ENCODE results near the gene CHID1. TPM values are rescaled to one million over a fixed set of nuclear protein-coding genes. Genes with fewer than 3 reads are reported as not detected.

Gene CHID1
- total RNA-seq, 2 experiments from 2014 or later = 30.6 to 71.1 TPM

DNA sequence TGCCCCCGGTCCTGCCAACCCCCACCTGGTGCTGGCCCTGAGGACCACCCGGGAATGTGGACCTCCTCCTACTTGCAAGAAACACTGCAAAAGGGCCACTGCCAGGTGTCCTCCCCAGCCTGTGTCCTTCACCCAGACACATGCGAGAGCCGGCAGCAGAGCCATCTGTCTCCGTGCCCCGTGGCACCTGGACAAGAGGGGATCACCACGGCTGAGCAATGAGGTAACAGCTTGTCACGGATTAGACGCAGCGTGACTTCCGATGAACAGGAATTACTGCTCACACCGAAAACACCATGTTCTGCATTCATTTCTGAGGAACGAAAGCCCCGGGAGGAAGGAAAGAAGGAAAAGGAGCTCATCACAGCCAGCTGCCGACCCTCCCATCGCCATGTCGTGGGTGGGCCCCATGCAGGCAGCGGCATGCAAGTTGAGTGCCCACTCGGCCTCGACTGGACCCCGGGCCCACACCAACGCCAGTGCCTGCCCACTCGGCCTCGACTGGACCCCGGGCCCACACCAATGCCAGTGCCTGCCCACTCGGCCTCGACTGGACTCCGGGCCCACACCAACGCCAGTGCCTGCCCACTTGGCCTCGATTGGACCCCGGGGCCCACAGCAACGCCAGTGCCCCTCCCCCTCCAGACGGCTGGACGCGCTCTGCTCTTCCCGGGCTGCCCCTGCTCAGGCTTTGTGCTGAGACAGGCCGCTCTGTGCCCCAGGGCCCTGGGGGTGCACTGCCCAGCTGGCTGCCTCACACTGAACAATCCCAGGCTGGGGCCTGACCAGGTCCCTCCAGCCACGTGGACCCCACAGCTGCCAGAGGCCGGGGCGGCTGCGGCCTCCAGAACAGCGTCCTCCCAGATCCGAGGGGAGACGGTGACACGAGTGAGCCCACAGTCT is 22.0 kb downstream of the CHID1 start:
- BruUV-seq (replicated peaks) = no TSS peak
- no peaks in the 10 kb centered on the region for H3K9me3 ChIP-seq (ENCODE audit: low read length)
- H3K79me2 ChIP-seq (ENCODE audit: insufficient read depth, low read depth, low read length) = no peaks in the 10 kb centered on the region
- peaks cover 25% of the 10 kb centered on the region for H3K36me3 ChIP-seq (ENCODE audit: insufficient read depth, low read length)
- intact Hi-C loops (cut with micrococcal nuclease; ENCODE audit: unreplicated experiment) = no loop called here
- no peak overlapping the region for H3K27ac ChIP-seq (ENCODE audit: low read depth, low read length, poor library complexity, severe bottlenecking)
- no peaks in the 10 kb centered on the region for H3K9me2 ChIP-seq (ENCODE audit: insufficient read depth, low read length)
- H2AFZ ChIP-seq (ENCODE audit: low read length) = no peak overlapping the region
- no peak for DNase-seq (ENCODE audit: low spot score)
- no peaks in the 10 kb centered on the region for H3K4me1 ChIP-seq (ENCODE audit: insufficient read depth, low read length, poor library complexity, severe bottlenecking)
- ChIA-PET CTCF (ENCODE audit: unreplicated experiment) (no interaction called here), POLR2A (no interaction called here)
- TF ChIP-seq, protein P1, sequence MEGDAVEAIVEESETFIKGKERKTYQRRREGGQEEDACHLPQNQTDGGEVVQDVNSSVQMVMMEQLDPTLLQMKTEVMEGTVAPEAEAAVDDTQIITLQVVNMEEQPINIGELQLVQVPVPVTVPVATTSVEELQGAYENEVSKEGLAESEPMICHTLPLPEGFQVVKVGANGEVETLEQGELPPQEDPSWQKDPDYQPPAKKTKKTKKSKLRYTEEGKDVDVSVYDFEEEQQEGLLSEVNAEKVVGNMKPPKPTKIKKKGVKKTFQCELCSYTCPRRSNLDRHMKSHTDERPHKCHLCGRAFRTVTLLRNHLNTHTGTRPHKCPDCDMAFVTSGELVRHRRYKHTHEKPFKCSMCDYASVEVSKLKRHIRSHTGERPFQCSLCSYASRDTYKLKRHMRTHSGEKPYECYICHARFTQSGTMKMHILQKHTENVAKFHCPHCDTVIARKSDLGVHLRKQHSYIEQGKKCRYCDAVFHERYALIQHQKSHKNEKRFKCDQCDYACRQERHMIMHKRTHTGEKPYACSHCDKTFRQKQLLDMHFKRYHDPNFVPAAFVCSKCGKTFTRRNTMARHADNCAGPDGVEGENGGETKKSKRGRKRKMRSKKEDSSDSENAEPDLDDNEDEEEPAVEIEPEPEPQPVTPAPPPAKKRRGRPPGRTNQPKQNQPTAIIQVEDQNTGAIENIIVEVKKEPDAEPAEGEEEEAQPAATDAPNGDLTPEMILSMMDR (conservative IDR thresholded peaks at IDR 0.05; ENCODE audit: low read length) = no peak
- TF ChIP-seq EZH2phosphoT487 (IDR thresholded peaks at IDR 0.05; ENCODE audit: borderline replicate concordance, low read depth, low read length) = no peak
- H4K20me1 ChIP-seq (ENCODE audit: insufficient read depth, low read length) = no peaks in the 10 kb centered on the region
- H3K4me3 ChIP-seq (ENCODE audit: low read depth, low read length, poor library complexity, severe bottlenecking) = no peak overlapping the region
- H3K4me2 ChIP-seq (ENCODE audit: low read length) = no peak overlapping the region

DNA sequence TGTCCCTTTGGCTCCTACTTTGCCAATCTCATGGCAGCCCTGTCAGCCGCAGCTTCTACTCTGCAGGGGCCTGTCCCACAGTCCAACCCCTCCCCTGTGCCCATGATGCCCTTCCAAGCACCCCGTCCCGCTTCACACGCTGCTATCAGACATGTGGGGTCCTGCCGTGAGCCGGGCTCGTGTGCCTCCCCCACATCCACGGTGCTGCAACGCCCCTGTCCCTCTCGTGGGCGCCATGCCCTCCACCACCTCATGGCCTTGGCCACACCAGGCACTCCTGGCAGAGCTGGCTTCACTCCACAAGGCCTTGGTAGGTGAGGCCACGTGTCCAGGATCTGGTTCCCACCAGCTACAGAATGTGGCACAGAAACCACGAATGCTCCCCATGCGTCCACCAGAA is 23.0 kb downstream of the CHID1 start:
- no peaks in the 10 kb centered on the region for H4K20me1 ChIP-seq (ENCODE audit: insufficient read depth, low read length)
- H3K9me2 ChIP-seq (ENCODE audit: insufficient read depth, low read length) = no peaks in the 10 kb centered on the region
- intact Hi-C loops (cut with micrococcal nuclease; ENCODE audit: unreplicated experiment) = no loop called here
- H3K4me2 ChIP-seq (ENCODE audit: low read length) = no peak overlapping the region
- no peaks in the 10 kb centered on the region for H3K9me3 ChIP-seq (ENCODE audit: low read length)
- BruUV-seq (replicated peaks) = no TSS peak
- H3K4me3 ChIP-seq (ENCODE audit: low read depth, low read length, poor library complexity, severe bottlenecking) = no peak overlapping the region
- peaks cover 35% of the 10 kb centered on the region for H3K36me3 ChIP-seq (ENCODE audit: insufficient read depth, low read length)
- H3K79me2 ChIP-seq (ENCODE audit: insufficient read depth, low read depth, low read length) = no peaks in the 10 kb centered on the region
- no peak for DNase-seq (ENCODE audit: low spot score)
- TF ChIP-seq, protein P1 (conservative IDR thresholded peaks at IDR 0.05; ENCODE audit: low read length) = no peak
- no peak for TF ChIP-seq EZH2phosphoT487 (IDR thresholded peaks at IDR 0.05; ENCODE audit: borderline replicate concordance, low read depth, low read length)
- ChIA-PET POLR2A (no interaction called here), CTCF (ENCODE audit: unreplicated experiment) (no interaction called here)
- H3K4me1 ChIP-seq (ENCODE audit: insufficient read depth, low read length, poor library complexity, severe bottlenecking) = no peaks in the 10 kb centered on the region
- no peak overlapping the region for H2AFZ ChIP-seq (ENCODE audit: low read length)
- no peak overlapping the region for H3K27ac ChIP-seq (ENCODE audit: low read depth, low read length, poor library complexity, severe bottlenecking)

DNA sequence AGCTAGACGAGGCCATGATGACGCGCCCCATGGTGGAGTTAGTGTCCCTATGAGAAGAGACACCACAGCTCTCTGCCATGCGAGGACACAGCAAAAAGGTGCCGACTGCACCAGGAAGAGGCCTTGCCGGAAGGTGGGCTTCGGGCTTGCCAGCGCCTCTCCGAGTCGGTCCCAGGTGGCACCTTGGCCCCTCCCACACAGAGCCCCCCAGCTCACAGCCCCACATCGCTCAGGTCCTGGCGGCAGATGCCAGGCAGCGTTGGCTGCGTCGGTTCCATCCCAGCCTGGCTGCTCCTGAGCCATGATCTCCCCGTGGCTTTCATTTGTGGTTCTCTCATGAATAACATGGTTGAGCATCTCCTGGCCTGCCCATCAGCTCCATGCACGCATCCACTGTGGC is 24.0 kb downstream of the CHID1 start:
- Histone ChIP-seq H3K4me1 (ENCODE audit: insufficient read depth, low read length, poor library complexity, severe bottlenecking) (no peaks in the 10 kb centered on the region), H2AFZ (ENCODE audit: low read length) (no peak overlapping the region), H3K27ac (ENCODE audit: low read depth, low read length, poor library complexity, severe bottlenecking) (no peak overlapping the region), H3K9me2 (ENCODE audit: insufficient read depth, low read length) (no peaks in the 10 kb centered on the region), H3K36me3 (ENCODE audit: insufficient read depth, low read length) (peaks cover 41% of the 10 kb centered on the region), H3K79me2 (ENCODE audit: insufficient read depth, low read depth, low read length) (no peaks in the 10 kb centered on the region), H4K20me1 (ENCODE audit: insufficient read depth, low read length) (no peaks in the 10 kb centered on the region), H3K9me3 (ENCODE audit: low read length) (no peaks in the 10 kb centered on the region), H3K4me3 (ENCODE audit: low read depth, low read length, poor library complexity, severe bottlenecking) (no peak overlapping the region), H3K4me2 (ENCODE audit: low read length) (no peak overlapping the region)
- DNase-seq (ENCODE audit: low spot score) = no peak
- intact Hi-C loops (cut with micrococcal nuclease; ENCODE audit: unreplicated experiment) = no loop called here
- BruUV-seq (replicated peaks) = no TSS peak
- POLR2A ChIA-PET = interaction anchor here (0.6 kb wide), 1 partner anchor 392 kb away, joined by 3 read pairs; no protein-coding TSS in a partner anchor
- no peak for TF ChIP-seq EZH2phosphoT487 (IDR thresholded peaks at IDR 0.05; ENCODE audit: borderline replicate concordance, low read depth, low read length)
- TF ChIP-seq, protein P1 (conservative IDR thresholded peaks at IDR 0.05; ENCODE audit: low read length) = no peak
- CTCF ChIA-PET (ENCODE audit: unreplicated experiment) = no interaction called here

All from OCI-LY7 (cell line).